ENCODE measurements around the gene SH2D3C. TPM values are rescaled to one million over a fixed set of nuclear protein-coding genes. Genes with fewer than 3 reads are reported as not detected.

Gene SH2D3C
- total RNA-seq, 1 experiment from 2014 or later, result not detected

- peak; percentile 26 for DNase-seq (ENCODE audit: low read depth)
Observed at GRCh38 chr9:127721391-127721821, 57.1 kb downstream of the SH2D3C start.

- DNase-seq (ENCODE audit: low read depth), result no peak
Observed at GRCh38 chr9:127720865-127721227, 57.6 kb downstream of the SH2D3C start.

- DNase-seq (ENCODE audit: low read depth), result no peak
Observed at GRCh38 chr9:127720031-127720864, 58.2 kb downstream of the SH2D3C start.

DNA sequence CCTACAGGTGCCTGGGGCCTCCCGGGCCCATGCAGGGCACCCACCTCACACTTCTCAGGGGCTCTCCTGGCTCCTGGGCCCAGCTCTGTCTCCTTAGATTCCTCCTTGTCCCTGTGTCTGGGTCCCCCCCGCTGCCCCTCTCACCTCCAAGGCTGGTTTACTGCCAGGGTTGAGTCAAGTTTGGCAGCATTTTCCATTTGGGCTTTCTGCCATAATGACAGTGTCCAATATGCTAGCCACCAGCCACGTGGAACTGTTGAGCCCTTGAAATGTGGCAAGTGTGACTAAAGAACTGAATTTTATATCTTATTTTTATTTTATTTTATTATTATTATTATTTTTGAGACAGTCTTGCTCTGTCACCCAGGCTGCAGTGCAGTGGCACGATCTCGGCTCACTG is 60.7 kb downstream of the SH2D3C start:
- no peak for DNase-seq (ENCODE audit: low read depth)

DNA sequence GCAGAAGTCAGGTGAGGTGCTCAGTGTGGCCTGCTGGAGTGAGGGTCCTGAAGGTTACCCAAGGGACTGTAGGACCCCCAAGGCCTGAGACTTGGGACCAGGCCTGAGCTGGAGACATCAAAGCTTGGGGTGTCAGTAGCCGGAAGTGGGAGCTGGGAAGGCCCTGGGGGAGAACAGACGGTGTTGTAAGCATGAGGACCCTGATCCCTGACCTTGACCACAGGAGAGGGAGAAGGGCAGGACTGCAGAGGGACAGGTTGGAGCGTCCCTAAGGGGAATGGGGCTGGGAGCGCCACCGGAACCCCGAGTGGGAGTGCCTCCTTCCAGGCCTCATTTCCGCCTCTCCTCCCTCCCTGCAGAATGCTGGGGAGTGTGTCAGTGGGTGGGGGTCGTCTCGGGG is 62.1 kb downstream of the SH2D3C start:
- DNase-seq (ENCODE audit: low read depth), result no peak

DNA sequence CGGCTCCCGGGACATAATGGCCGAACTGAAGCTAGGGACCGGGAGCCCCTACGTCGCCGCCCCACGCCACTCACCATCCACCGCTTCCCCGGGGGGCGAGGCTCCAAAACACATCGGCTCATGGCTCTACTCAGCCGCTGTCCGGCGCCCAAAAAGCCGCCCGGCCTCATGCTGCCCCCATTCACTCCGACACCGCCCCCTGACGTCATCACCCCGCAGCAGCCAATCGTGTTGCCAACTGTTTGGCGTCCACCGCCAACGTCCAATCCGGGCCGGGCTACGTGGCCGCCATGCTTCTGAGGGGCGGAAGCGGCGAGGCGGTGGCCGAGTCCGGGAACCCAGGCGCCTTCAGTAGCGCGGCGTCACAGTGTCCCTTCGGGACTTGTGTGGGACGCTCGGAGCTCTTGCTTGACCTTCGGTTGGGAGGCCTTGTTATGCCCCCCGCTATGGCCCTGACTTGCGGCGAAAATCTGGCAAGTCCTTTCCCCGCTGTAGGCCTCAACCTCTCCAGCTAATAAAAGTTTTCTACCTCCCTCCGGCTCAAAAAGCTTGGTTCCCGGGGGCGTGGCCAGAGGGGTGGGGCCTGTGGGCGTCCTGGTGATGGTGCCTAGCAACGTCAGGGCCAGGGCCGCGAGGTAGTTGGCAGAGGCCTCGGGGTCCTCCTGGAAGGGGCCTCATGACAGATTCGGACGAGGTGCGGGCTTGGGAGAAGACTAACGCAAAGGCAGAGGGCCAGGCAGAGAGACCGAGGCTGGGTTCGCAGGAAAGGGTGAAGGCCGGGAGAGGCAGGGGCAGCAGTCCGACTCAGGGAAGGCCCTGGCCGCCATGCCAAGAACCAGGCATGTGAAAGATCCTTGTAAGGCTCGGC is 62.8 kb downstream of the SH2D3C start, which contains the start of the genes PTRH1 and TTC16:
Gene PTRH1, minus strand, starts transcription at position 194 of the 868 bp plus-strand sequence. Its CDS starts 24 bp downstream, at position 170.
Gene TTC16, plus strand, starts transcription at position 610 of the 868 bp plus-strand sequence. Its CDS starts 67 bp downstream, at position 677.
- DNase-seq (ENCODE audit: low read depth), result peak; percentile 92

GRCh38 chr9:127714951-127715469 is 63.5 kb downstream of the SH2D3C start:
- DNase-seq (ENCODE audit: low read depth), result no peak

GRCh38 chr9:127714020-127714750 is 64.3 kb downstream of the SH2D3C start:
- no peak for DNase-seq (ENCODE audit: low read depth)

DNA sequence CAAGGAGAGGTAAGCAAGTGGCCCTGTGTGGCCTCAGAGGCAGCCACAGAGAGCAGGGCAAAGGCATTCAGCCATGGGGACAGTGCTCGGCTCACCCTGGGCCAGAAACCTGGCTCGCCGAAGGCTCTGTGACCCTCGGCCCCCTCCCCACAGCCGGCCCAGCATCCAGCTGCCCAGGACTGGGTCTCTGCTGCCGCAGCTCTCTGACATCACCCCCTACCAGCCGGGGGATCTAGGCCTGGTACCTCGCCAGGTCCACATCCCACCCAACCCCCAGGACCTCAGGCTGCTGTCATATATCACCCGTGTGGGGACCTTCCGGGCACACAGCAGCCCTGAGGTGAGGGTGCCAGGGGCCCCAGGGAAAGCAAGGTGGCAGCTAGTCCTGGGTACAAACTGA is 65.6 kb downstream of the SH2D3C start:
- DNase-seq (ENCODE audit: low read depth), result no peak

GRCh38 chr9:127712371-127712770 is 66.1 kb downstream of the SH2D3C start:
- no peak for DNase-seq (ENCODE audit: low read depth)

GRCh38 chr9:127711831-127712274 is 66.6 kb downstream of the SH2D3C start:
- no peak for DNase-seq (ENCODE audit: low read depth)

DNA sequence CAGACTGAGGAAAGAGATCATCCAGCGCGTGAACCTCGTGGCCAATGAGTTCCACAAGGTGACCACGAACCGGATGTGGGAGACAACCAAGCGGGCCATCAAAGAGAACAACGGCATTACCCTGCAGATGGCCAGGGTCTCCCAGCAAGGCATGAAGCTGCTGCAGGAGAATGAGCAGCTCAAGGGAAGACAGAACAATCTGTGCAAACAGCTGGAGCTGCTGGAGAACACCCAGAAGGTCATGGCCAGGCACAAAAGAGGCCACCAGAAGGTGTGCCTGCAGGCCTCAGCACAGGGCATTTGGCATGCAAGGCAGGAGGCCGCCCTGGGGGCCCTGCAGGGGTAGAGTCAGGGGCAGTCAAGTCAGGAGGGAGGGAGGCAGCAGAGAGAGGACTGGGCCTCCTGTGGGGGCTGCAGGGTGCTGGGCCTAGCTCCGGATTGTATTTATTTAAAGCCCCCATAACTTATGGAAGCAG is 67.2 kb downstream of the SH2D3C start:
- peak; percentile 10 for DNase-seq (ENCODE audit: low read depth)

DNA sequence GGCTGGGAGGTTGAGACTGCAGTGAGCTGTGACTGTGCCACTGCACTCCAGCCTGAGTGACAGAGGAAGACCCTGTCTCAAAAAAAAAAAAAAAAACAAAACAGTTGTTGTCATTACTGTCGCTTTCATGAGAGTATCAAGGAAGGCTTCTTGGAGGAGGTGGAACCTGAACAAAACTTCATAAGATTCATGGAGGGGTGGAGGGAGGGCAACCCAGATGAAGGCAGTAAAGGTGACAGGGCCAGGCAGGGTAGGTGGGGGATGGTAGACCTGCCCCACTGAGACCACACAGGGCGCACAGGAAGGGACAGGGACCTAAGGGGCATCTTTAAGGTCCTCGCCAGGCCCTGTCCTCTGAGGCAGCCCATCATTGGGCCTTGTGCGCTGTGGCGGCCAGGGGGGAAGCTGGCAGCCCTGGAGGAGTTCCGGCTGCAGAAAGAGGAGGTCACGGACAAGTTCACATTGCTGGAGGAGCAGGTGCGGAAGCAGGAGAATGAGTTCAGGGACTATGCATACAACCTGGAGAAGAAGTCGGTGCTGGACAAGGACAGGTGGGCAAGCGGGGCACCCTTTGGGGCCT is 68.2 kb downstream of the SH2D3C start:
- DNase-seq (ENCODE audit: low read depth), result no peak

DNA sequence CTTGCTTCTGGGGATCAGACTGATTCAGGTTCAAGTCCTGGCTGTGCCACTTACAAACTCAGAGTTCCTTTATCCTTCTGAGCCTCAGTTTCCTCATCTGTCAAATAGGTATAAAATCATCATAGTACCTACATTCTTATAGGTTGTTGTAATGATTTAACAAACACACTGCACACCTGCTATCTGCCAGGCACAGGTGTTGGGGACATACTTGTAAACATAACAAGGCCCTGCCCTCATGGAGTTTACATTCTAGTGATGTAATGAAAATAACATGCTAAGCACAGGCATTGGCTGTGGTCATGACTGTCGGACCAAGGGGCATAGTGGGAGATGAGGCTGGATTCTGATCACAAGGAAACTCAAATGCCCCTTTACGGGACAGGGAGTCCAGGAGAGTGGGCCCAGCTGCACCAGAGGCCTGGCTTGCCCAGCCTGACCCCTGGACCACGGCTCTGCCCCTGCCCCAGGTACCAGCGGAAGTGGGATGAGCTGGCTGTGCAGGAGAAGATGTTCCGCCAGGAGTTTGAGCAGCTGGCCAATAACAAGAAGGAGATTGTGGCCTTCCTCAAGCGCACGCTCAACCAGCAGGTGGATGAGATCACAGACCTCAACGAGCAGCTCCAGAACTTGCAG is 69.4 kb downstream of the SH2D3C start:
- no peak for DNase-seq (ENCODE audit: low read depth)

DNA sequence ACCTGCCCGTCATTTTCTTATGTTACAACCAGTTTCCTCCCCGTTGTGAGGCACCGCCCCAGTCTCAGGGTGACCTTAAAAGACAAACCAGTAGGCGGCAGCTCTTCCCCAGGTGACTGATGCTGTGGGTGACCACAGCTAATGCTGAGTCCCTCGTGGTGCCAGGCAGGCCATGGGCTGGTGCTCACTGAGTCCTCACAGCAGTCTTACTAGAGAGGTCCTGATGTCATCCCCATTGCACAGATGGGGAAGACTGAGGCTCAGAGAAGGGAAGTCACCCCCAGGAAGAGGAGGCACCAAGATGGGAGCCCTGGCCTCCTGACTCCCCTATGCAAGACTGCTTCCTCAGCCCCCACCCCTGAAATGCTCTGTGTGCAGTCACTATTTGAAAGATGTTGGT is 70.7 kb downstream of the SH2D3C start:
- DNase-seq (ENCODE audit: low read depth), result peak; percentile 32

DNA sequence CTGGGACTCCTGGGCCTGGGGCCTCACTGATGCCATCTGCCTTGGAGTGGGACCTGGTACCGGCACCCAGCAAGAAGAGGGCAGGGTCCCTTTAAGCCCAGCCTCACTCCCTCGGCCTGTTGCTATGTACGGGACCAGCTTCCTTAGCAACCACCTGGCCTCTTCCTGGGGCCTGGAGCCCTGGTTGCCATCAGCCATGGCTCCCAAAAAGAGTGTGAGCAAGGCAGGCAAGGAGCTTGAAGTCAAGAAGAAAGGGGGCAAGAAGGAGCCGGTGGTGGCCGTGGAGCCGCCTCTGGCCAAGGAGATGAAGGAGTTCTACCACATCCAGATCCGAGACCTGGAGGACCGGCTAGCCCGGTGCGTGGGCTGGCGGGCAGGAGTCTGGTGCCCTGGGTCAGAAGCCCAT is 71.6 kb downstream of the SH2D3C start, which contains the start of gene CFAP157:
Gene CFAP157, plus strand, starts transcription at position 153 of the 406 bp plus-strand sequence. Its CDS starts 44 bp downstream, at position 197.
- peak; percentile 11 for DNase-seq (ENCODE audit: low read depth)

- no peak for DNase-seq (ENCODE audit: low read depth)
Observed at GRCh38 chr9:127705577-127706379, 72.7 kb downstream of the SH2D3C start.

DNA sequence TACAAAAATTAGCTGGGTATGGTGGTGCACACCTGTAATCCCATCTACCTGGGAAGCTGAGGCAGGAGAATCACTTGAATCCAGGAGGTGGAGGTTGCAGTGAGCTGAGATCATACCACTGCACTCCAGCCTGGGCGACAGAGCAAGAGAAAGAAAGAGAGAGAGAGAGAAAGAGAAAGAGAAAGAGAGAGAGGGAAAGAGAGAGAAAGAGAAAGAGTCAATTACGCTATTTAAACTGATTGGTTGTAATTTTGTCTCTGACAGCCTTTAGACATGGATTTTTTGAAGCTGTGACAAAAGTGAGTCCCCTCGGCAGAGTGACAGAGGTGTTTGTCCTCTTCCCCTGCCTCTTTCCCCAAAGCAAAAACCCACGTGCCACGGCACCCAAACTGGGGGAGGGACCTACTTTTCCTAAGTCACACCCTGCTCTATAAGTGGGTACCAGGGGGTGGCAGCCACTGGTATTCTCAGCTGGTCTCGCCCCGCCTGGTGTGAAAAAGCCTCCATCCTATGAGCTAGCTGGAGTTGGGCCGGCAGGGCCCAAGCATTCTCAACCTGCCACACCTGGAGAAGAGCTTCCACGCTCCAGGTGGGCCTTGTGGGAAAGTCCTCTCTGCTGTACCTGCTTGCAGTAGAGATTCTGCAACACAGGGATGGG is 75.0 kb downstream of the SH2D3C start:
- DNase-seq (ENCODE audit: low read depth), result no peak
